Stimulated activated naive CD4-positive, alpha-beta T cell (primary cell): Measurements from ENCODE around the gene CFAP210.
"Not testable (repeated sequence)": the region's sequence is repeated elsewhere in the genome, so short reads cannot be mapped to it uniquely, and the experiment has no call there.

ENCODE experiments used
- DNase-seq, 6 experiments: peaks; one replicate each; lab custom pipeline; 2025; lab: John Stamatoyannopoulos, UW

Gene CFAP210

DNA sequence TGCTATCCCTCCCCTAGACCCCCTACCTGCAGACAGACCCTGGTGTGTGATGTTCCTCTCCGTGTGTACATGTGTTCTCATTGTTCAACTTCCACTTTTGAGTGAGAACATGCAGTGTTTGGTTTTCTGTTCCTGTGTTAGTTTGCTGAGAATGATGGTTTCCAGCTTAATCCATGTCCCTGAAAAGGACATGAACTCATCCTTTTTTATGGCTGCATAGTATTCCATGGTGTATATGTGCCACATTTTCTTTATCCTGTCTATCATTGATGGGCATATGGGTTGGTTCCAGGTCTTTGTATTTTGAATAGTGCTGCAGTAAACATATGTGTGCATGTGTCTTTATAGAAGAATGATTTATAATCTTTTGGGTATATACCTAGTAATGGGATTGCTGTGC, 78.2 kb downstream of the CFAP210 start:
- DNase-seq: not testable (repeated sequence)

DNA sequence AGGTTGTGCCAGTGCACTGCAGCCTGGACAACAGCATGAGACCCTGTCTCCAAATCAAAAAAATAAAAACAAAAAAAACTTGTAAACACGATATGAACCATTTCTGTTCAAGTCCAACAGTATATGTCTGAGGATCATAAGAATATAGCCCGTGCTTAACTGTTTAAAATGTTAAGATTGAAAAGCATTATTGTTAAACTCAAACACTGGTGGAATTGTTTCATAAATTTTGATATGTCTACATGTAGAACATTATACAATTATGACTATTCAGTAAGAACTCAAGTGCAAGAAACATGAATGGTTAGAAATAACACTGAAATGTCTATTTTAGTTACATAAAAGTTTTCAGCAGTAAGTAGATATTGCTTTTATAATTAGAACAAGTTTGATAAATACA, 80.3 kb downstream of the CFAP210 start:
- no peak for DNase-seq

DNA sequence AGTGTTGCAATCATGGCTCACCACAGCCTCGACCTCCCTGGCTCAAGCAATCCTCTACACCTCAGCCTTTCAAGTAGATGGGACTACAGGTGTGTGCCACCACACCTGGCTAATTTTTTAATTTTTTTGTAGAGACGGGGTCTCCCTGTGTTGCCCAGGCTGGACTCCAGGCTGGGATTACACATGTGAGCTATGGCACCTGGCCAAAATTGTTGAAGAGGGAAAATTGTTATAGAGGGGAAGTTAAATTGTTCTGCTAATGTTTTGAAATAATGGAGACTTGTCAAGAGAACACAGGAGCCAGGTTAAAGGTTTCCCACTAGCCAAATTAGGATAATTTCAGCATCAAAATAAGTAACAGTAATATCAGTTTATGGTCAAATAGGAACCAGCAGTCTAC, 84.9 kb downstream of the CFAP210 start:
- no peak for DNase-seq

DNA sequence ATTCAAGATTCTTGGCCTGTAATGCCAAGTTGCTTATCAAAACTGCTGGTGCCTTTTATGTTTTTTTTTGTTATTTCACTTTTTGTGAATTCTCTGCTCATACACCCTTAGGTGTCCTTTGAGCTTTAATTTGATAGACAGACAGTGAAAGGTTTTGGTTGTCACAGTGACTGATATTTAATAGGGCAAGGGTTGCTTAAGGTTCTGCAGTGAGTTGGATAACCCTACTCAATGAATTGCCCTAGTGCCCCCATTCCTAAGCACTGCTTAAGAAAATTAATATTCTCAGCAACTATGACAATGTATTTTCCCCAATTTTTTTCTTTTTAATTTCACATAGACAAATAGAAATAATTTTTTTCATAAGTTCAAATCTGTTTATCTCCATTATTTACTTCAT, 94.6 kb downstream of the CFAP210 start:
- DNase-seq: no peak

DNA sequence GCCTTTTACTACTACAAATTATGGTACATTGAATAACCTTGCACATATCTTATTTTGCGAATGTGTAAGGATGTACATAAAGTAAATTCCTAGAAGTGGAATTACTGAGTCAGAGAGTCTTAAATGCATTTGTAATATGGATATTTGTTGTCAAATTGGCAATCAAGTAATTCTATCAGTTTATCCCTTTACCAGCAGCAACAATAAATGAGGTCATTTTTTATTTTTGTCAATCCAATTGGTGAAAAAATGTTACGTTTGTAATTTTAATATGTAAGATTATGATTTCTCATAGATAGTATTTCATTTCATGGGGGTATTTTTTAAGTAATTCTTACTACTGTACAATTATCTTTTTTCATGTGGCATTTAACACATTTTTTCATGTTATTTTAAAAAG, 95.2 kb downstream of the CFAP210 start:
- DNase-seq: no peak

DNA sequence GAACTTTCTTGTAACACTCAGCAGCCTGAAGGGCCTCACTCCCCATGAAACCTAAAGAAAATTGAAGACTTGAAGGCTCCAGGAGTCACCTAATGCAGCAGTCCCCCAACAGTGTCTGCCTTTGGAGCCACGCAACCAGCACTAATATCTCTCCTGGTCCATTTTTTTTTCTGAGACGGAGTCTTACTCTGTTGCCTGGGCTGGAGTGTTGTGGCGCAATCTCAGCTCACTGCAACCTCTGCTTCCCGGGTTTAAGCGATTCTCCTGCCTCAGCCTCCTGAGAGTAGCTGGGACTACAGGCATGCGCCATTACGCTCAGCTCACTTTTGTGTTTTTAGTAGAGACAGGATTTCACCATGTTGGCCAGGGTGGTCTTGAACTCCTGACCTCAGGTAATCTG, 97.7 kb downstream of the CFAP210 start:
- DNase-seq: not testable (repeated sequence)
